ENCODE measurements around the gene C9orf78.
"Not testable (repeated sequence)": the region's sequence is repeated elsewhere in the genome, so short reads cannot be mapped to it uniquely, and the experiment has no call there.

C9orf78 gene

DNA sequence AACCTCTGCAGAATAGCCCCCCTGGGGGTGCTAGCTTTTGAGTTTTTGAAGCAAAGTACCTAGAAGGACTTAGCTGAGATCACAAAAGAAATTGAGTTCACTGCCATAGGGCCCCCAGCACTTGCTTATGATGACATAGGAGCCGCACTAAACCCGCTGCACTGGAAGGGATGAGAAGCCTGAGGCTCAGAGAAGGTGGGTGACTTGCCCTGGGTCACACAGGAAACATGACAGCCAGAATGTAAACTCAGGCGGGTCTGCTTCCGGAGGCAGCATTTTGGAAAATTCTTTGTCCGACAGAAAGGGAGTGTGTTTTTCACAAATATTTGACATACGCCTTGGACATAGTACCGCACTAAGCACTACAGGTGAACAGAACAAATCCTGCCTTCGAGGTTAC, 40.5 kb downstream of the C9orf78 start:
- TF ChIP-seq, protein P1, sequence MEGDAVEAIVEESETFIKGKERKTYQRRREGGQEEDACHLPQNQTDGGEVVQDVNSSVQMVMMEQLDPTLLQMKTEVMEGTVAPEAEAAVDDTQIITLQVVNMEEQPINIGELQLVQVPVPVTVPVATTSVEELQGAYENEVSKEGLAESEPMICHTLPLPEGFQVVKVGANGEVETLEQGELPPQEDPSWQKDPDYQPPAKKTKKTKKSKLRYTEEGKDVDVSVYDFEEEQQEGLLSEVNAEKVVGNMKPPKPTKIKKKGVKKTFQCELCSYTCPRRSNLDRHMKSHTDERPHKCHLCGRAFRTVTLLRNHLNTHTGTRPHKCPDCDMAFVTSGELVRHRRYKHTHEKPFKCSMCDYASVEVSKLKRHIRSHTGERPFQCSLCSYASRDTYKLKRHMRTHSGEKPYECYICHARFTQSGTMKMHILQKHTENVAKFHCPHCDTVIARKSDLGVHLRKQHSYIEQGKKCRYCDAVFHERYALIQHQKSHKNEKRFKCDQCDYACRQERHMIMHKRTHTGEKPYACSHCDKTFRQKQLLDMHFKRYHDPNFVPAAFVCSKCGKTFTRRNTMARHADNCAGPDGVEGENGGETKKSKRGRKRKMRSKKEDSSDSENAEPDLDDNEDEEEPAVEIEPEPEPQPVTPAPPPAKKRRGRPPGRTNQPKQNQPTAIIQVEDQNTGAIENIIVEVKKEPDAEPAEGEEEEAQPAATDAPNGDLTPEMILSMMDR (IDR thresholded peaks at IDR 0.05; ENCODE audit: low read depth, low read length, missing control alignments) = no peak
- DNase-seq (ENCODE audit: low read depth) = no peak
- H3K4me3 ChIP-seq (ENCODE audit: low read depth, low read length) = no peak overlapping the region
- in situ Hi-C loops (cut with HindIII; ENCODE audit: low sequenced_read_pairs) = no loop called here

DNA sequence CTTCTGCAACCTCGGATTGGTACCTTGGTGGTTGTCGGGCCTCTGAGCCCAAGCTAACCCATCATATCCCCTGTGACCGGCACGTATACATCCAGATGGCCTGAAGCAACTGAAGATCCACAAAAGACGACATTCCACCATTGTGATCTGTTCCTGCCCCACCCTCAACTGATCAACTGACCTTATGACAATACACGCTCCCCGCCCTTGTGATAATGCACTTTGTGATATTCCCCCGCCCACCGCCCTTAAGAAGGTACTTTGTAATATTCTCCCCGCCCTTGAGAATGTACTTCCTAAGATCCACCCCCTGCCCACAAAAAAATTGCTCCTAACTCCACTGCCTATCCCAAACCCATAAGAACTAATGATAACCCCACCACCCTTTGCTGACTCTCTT, 48.6 kb downstream of the C9orf78 start:
- H3K4me3 ChIP-seq (ENCODE audit: low read depth, low read length) = no peak overlapping the region
- in situ Hi-C loops (cut with HindIII; ENCODE audit: low sequenced_read_pairs) = no loop called here
- TF ChIP-seq, protein P1 (IDR thresholded peaks at IDR 0.05; ENCODE audit: low read depth, low read length, missing control alignments) = no peak
- no peak for DNase-seq (ENCODE audit: low read depth)

DNA sequence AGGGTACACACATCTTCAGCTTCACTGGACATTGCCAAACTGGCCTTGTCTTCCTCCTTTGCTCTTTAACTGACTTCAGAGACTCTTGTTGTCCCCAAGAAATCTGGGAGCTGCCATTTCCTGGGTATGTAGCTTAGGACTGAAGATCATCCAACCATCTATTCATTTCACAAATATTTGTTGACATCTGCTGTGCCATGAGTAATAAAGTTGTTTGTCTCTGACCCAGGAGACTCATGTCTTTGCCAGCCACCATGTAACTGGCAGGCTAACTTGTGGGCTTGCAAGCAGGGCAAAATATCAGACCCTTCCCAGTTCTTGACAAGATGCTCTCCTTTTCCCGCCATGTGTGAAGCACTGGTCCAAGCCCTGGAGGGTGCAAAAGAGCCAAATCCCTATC, 49.2 kb downstream of the C9orf78 start:
- no peak overlapping the region for H3K4me3 ChIP-seq (ENCODE audit: low read depth, low read length)
- TF ChIP-seq, protein P1 (IDR thresholded peaks at IDR 0.05; ENCODE audit: low read depth, low read length, missing control alignments) = no peak
- in situ Hi-C loops (cut with HindIII; ENCODE audit: low sequenced_read_pairs) = no loop called here
- no peak for DNase-seq (ENCODE audit: low read depth)

DNA sequence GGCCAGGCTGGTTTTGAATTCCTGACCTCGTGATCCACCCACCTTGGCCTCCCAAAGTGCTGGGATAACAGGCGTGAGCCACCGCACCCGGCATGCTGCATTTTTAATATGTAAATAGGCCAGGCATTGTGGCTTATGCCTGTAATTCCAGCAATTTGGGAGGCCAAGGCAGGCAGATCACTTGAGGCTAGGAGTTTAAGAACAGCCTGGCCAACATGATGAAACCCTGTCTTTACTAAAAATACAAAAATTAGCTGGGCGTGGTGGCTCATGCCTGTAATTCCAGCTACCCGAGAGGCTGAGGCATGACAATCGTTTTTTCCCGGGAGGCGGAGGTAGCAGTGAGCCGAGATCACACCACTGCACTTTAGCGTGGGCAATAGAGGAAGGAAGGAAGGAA, 50.1 kb downstream of the C9orf78 start:
- in situ Hi-C loops (cut with HindIII; ENCODE audit: low sequenced_read_pairs); H3K4me3 ChIP-seq (ENCODE audit: low read depth, low read length); DNase-seq (ENCODE audit: low read depth): not testable (repeated sequence)

DNA sequence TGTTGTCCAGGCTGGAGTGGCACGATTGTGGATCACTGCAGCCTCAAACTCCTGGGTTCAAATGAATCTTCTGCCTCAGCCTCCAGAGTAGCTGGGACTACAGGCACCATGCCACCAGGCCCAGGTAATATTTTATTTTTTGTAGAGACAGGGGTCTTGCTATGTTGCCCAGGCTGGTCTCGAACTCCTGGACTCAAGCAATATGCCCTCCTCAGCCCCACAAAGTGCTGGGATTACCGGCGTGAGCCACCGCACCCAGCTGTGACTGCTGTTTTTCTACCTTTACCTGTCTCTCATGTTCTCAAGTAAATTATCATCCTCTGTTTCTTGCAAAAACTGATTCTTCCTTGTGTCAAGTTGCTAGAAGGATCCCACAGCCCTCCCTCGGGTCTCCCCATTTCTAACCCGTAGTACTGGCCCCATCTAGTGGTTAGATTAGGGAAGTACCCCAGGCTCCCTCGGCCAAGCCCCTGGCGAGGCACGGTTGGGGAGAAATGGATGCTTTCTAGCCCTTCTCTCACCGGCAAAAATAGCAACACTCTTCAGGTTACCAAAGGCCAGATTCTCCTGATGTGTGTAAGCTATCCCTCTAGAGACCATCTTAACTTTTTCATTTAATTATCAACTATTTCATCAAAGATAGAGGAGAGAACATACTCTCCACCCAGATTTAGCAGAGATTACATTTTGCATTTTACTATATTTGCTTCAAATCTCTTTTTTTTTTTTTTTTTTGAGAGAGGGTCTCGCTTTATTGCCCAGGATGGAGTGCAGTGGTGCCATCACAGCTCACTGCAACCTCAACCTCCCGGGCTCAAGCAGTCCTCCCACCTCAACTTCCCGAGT, 51.3 kb downstream of the C9orf78 start:
- peak; percentile 51 for DNase-seq (ENCODE audit: low read depth)
- in situ Hi-C loops (cut with HindIII; ENCODE audit: low sequenced_read_pairs) = no loop called here
- no peak overlapping the region for H3K4me3 ChIP-seq (ENCODE audit: low read depth, low read length)
- TF ChIP-seq, protein P1 (IDR thresholded peaks at IDR 0.05; ENCODE audit: low read depth, low read length, missing control alignments) = peak; percentile 95

DNA sequence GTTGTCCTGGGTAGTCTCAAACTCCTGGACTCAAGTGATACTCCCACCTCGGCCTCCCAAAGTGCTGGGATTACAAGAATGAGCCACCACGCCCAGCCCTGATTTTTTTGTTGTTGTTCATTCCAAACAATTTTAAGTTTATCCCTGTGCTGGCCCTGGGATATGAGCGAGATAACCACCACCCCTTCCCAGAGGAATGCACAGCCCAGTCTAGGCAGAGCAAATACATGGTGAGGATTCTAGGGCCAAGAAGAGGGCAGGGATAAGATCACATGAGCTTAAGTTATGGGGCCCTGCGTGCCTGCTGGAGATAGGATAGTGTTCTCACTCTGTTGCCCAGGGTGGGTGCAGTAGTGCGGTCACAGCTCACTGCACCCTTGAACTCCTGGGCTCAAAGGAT, 53.1 kb downstream of the C9orf78 start:
- no peak overlapping the region for H3K4me3 ChIP-seq (ENCODE audit: low read depth, low read length)
- in situ Hi-C loops (cut with HindIII; ENCODE audit: low sequenced_read_pairs) = no loop called here
- TF ChIP-seq, protein P1 (IDR thresholded peaks at IDR 0.05; ENCODE audit: low read depth, low read length, missing control alignments) = no peak
- no peak for DNase-seq (ENCODE audit: low read depth)

DNA sequence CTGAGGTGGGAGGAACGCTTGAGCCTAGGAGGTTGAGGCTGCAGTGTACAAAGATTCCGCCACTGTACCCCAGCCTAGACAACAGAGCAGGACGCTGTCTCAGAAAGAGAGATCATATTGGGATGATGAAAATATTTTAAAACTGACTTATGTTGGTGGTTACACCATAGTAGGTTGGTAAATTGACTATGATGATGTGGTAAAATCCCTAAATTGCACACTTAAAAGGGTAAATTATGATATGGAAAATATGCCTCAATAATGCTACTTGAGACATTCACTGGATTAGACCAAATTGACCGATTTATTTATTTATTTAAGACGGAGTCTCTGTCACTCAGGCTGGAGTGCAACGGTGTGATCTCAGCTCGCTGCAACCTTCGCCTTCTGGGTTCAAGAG, 53.9 kb downstream of the C9orf78 start:
- in situ Hi-C loops (cut with HindIII; ENCODE audit: low sequenced_read_pairs) = no loop called here
- DNase-seq (ENCODE audit: low read depth) = no peak
- TF ChIP-seq, protein P1 (IDR thresholded peaks at IDR 0.05; ENCODE audit: low read depth, low read length, missing control alignments) = no peak
- no peak overlapping the region for H3K4me3 ChIP-seq (ENCODE audit: low read depth, low read length)
